ENCODE measurements around the gene RGL4.

RGL4 gene

DNA sequence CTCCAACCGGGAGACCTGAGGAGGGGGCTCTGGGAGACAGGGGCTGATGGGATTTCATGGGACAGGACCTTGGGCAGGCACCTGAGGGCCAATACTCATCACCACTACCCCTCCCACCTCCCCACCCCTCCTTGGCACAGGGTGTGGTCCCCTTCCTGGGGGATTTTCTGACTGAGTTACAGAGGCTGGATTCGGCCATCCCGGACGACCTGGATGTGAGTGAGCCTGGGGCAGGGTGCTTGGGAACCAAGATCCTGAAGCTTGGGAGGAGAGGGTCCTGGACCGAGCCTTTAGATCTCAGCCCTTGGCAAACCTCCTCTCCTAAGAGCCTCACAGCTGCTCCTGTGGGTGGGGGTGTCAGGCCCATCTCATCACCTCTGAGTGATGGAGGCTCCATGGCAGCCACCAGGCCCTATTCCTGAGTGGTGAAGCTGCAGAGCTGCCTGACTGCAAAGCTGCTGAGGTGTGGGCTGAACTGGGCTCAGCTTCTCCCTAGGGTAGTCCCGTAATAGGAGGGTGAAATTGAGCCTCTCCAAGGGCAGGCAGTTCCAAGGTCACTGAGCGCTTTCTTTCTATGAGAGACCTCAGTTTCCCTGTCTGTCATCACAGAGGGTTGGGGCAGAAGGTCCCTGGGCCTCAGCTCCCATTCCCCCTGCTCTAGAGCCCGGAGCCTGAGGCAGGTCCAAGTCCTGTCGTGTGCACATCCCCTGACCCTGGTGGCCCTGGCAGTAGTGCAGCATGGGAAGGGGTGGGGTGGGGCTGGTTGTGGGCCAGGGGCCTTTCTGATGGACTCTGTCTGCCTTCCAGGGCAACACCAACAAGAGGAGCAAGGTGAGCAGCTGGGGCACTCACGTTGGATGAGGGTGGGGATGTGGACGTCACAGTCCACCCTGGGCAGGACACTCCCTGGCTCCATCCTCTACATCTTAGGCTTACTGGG lies 6.5 kb downstream of the RGL4 start:
- TF ChIP-seq CTCF (IDR thresholded peaks at IDR 0.05; ENCODE audit: borderline replicate concordance, insufficient read depth, low read depth, low read length), result no peak

DNA sequence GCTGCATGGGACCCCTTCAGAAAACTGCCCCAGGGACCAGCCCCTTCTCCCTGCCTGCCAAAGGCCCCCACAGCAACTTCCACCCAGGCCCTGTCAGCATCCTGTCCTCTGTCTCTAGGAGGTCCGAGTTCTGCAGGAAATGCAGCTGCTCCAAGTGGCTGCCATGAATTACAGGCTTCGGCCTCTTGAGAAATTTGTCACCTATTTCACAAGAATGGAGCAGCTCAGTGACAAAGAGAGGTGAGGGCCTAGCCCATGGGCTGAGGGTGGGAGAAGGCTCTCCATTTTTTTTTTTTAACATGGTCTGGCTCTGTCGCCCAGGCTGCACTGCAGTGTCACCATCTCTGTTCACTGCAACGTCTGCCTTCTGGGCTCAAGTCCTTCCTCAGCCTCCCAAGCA lies 7.3 kb downstream of the RGL4 start:
- no peak overlapping the region for H3K4me3 ChIP-seq (ENCODE audit: low read depth, low read length)
- TF ChIP-seq CTCF (IDR thresholded peaks at IDR 0.05; ENCODE audit: borderline replicate concordance, insufficient read depth, low read depth, low read length), result no peak

More for the DNA sequence above, 6.5 kb downstream of the RGL4 start:
- no peak overlapping the region for H3K4me3 ChIP-seq (ENCODE audit: low read depth, low read length)

DNA sequence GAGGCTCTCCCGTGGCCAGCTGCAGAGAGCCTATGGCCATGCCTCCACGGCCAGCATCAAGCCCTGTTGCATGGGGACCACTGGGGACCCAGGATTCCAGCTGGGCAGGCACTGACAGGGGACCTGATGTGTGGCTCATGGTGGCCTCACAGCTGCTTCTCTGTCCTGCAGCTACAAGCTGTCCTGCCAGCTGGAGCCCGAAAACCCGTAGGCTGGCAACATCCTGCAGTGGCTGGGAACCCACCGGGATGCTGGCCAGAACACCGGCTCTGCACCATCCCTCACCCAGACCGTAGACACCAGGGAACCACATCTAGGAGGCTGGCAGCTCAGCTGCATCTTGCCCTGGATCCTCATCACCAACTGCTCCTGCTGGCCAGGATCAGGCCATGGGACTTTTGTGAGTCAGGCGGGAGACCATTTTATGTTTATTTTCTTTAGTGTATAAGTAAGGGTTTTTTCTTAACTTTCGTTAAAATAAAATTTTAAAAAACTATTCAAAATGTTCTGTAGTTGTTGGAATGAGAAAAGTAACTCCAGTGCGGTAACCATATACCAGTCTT lies 7.9 kb downstream of the RGL4 start:
- no peak for TF ChIP-seq CTCF (IDR thresholded peaks at IDR 0.05; ENCODE audit: borderline replicate concordance, insufficient read depth, low read depth, low read length)
- H3K4me3 ChIP-seq (ENCODE audit: low read depth, low read length), result no peak overlapping the region

DNA sequence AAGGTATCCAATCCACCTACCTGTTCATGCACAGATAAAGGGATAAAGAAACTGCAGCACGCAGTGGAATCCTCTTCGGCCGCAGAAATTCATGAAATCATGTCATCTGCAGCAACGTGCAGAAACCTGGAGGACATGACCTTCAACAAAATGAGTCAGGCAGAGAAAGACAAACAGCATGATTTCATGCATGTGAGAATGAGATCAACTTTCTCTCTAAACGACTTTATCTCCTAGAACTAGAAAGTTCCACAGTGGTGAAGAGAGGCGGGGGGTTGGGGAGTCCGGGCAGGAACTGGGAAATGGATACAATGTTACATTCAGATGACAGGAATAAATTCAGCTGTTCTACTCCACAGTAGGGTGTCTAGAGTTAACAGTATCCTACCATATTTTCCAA lies 9.9 kb downstream of the RGL4 start:
- no peak overlapping the region for H3K4me3 ChIP-seq (ENCODE audit: low read depth, low read length)
- no peak for TF ChIP-seq CTCF (IDR thresholded peaks at IDR 0.05; ENCODE audit: borderline replicate concordance, insufficient read depth, low read depth, low read length)

GRCh38 chr22:23704062-23704461 lies 13.2 kb downstream of the RGL4 start:
- no peak for TF ChIP-seq CTCF (IDR thresholded peaks at IDR 0.05; ENCODE audit: borderline replicate concordance, insufficient read depth, low read depth, low read length)
- H3K4me3 ChIP-seq (ENCODE audit: low read depth, low read length), result no peak overlapping the region

GRCh38 chr22:23704829-23705228 lies 14.0 kb downstream of the RGL4 start:
- TF ChIP-seq CTCF (IDR thresholded peaks at IDR 0.05; ENCODE audit: borderline replicate concordance, insufficient read depth, low read depth, low read length), result no peak
- H3K4me3 ChIP-seq (ENCODE audit: low read depth, low read length), result no peak overlapping the region

DNA sequence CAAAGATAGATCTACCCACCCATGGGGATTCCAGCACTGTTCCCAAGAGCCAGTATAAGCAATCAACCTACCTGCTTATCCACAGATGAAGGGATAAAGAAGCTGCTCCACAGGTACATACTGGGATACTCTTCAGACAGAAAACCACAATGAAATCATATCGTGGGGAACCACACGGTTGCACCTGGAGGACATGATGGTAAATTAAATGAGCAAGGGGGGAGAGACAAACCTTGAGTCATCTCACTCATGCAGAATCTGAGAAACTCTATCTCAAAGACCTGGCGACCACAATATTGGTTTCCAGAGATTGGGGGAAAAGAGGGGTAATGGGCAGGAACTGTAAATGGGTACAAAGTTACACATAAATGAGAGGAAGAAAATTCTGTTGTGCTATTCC lies 14.5 kb downstream of the RGL4 start:
- TF ChIP-seq CTCF (IDR thresholded peaks at IDR 0.05; ENCODE audit: borderline replicate concordance, insufficient read depth, low read depth, low read length), result no peak
- H3K4me3 ChIP-seq (ENCODE audit: low read depth, low read length), result no peak overlapping the region
